Motor neuron (in vitro differentiated cells): Measurements from ENCODE around the gene ANKRD22. TPM values are rescaled to one million over a fixed set of nuclear protein-coding genes. Genes with fewer than 3 reads are reported as not detected.
"Not testable (repeated sequence)": the region's sequence is repeated elsewhere in the genome, so short reads cannot be mapped to it uniquely, and the experiment has no call there.

Experiments used
- ATAC-seq, 8 experiments: fragments of 200-7000 bp; cut with Tn5 transposase; replicated peaks in 6 of 8; 2 replicates each; pipeline ENCODE4 v1.8.0; 2021; ENCODE audit warnings: mild to moderate bottlenecking in 8 of 8, moderate library complexity in 8 of 8
- H3K27ac ChIP-seq, 2 donors: fragments of 250-450 bp; sonication (Bioruptor Pico); 2 replicates each; pipeline ENCODE4 v1.9.0; 2021; ENCODE audit warnings: antibody characterized with exemption in 2 of 2, mild to moderate bottlenecking in 2 of 2, moderate library complexity in 1 of 2
- H3K4me1 ChIP-seq, 2 donors: fragments of 250-450 bp; sonication (Bioruptor Pico); replicated peaks in 1 of 2; 2 replicates each; pipeline ENCODE4 v1.6.1; 2021; ENCODE audit warnings: antibody characterized with exemption in 2 of 2, mild to moderate bottlenecking in 2 of 2, moderate library complexity in 1 of 2
- H3K4me3 ChIP-seq, 5 donors: fragments of 250-450 bp; sonication (Bioruptor Pico); 2 replicates each; pipeline ENCODE4 v1.9.0; 2021; ENCODE audit warnings: antibody characterized with exemption in 5 of 5, mild to moderate bottlenecking in 5 of 5, moderate library complexity in 4 of 5
- WGBS, 10 experiments: fragments of 450-650 bp; shearing (Covaris generic); methylation state at CpG; one replicate each; pipeline ENCODE4 v1.0.0; 2022; 5-methylcytosine and 5-hydroxymethylcytosine counted together
- in situ Hi-C, 9 experiments: fragments of 400-800 bp; cut with MboI; loops; one replicate each; pipeline ENCODE4 v1.15.0; 2021; ENCODE audit warnings: low sequenced_read_pairs in 9 of 9, low pct_unique_long_range_greater_than_20kb in 2 of 9; ENCODE audit not compliant: unreplicated experiment in 9 of 9
- total RNA-seq, 8 experiments: library from RNA; unstranded; fragments of 300-600 nt; gene quantifications; 2 replicates each; pipeline versions ENCODE4 v1.2.3 to v1.2.4, GENCODE V29; 2022

Gene ANKRD22
- total RNA-seq, 8 experiments from 2014 or later = 0.28 to 15.9 TPM; not detected in 6

GRCh38 chr10:88883448-88883809 lies 31.8 kb upstream of the ANKRD22 start:
- Histone ChIP-seq H3K27ac (no peak overlapping the region), H3K4me3 (no peak overlapping the region), H3K4me1 (peaks cover 12 to 34% of the 10 kb centered on the region in 2 donors)
- WGBS, 10 experiments = 0 to 90% (median 63%) methylated on average over 1 to 2 of the region's 2 CpGs; no CpG with 5 or more reads in 2 of the 10 experiments
- peak in 1 of 8 experiments; percentile 1 for ATAC-seq
- in situ Hi-C loops = no loop called here

DNA sequence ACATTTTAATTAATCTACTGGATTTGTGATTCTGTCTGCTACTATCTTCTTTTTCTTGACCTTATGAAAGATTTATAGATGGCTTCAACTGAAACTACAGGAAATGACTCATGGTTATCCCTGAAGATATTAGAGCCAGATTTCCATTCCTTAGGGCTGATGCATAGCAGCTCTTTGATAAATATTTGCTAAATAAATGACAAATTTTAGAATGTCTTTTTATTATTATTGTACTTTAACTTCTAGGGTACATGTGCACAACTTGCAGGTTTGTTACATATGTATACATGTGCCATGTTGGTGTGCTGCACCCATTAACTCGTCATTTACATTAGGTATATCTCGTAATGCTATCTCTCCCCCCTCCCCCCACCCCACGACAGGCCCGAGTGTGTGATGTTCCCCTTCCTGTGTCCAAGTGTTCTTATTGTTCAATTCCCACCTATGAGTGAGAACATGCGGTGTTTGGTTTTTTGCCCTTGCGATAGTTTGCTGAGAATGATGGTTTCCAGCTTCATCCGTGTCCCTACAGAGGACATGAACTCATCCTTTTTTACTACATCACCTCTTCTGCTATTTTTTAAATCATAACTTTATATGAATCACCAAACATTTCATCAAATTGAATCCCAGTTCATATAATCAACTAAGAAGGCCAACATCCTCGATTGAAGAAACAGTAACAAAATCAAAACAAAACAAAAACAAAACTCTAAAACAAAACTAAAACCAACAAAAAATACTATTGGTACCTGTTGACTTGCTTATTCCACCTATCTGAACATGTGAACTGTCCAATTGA lies 31.2 kb upstream of the ANKRD22 start:
- peak in 1 of 8 experiments; percentile 5 for ATAC-seq
- H3K27ac ChIP-seq, in situ Hi-C loops: not testable (repeated sequence)
- WGBS, 10 experiments = 0 to 95% (median 55%) methylated on average over 1 to 4 of the region's 8 CpGs; no CpG with 5 or more reads in 1 of the 10 experiments
- Histone ChIP-seq H3K4me1 (peaks cover 12 to 34% of the 10 kb centered on the region in 2 donors), H3K4me3 (peak overlapping the region in 3 of 5 donors; percentile 70 to 91 (median 79))

GRCh38 chr10:88881922-88882645 lies 30.4 kb upstream of the ANKRD22 start:
- H3K4me1 ChIP-seq = peaks cover 12 to 33% of the 10 kb centered on the region in 2 donors
- whole genome bisulfite sequencing, 10 experiments = 37 to 88% (median 65%) methylated on average over 1 to 5 of the region's 5 CpGs; no CpG with 5 or more reads in 2 of the 10 experiments
- no peak for ATAC-seq
- H3K27ac ChIP-seq = peak overlapping the region; percentile 11 to 94
- in situ Hi-C loops = no loop called here
- peak overlapping the region; percentile 66 to 91 (median 70) for H3K4me3 ChIP-seq

DNA sequence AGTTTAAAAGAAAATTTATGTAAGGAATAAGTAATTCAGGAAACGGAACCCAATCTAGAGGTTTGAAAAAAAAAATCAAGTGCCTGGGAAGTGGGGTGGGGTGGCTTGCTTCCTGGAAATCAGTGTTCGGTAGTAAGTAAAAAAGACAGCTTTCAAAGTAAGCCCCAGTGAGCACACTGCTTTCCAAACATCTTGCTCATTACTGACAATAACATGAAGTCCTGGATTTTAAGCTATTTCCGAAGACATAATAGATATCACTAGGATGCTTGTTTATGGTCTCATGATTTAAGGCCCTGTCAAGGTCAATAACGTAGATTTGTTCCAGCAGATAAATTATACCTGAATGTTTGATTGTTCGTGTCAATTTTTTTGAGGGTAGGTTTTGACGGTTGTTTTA lies 29.7 kb upstream of the ANKRD22 start:
- ATAC-seq = peak in 1 of 8 experiments; percentile 1
- Histone ChIP-seq H3K4me1 (peaks cover 8 to 25% of the 10 kb centered on the region in 2 donors), H3K27ac (peak overlapping the region; percentile 87 to 94), H3K4me3 (peak overlapping the region; percentile 66 to 91 (median 70))
- WGBS, 10 experiments = 0 to 42% (median 32%) methylated on average over 1 to 6 of the region's 6 CpGs; no CpG with 5 or more reads in 1 of the 10 experiments
- in situ Hi-C loops = no loop called here

GRCh38 chr10:88880282-88881076 lies 28.8 kb upstream of the ANKRD22 start:
- H3K27ac ChIP-seq = peak overlapping the region; percentile 87 to 94
- H3K4me3 ChIP-seq = peak overlapping the region; percentile 66 to 91 (median 70)
- in situ Hi-C loops = no loop called here
- H3K4me1 ChIP-seq = peaks cover 8 to 21% of the 10 kb centered on the region in 2 donors
- WGBS, 10 experiments = 0% methylated on average over 1 to 19 of the region's 84 CpGs; no CpG with 5 or more reads in 5 of the 10 experiments
- ATAC-seq = peak; percentile 83 to 89 (median 86)

DNA sequence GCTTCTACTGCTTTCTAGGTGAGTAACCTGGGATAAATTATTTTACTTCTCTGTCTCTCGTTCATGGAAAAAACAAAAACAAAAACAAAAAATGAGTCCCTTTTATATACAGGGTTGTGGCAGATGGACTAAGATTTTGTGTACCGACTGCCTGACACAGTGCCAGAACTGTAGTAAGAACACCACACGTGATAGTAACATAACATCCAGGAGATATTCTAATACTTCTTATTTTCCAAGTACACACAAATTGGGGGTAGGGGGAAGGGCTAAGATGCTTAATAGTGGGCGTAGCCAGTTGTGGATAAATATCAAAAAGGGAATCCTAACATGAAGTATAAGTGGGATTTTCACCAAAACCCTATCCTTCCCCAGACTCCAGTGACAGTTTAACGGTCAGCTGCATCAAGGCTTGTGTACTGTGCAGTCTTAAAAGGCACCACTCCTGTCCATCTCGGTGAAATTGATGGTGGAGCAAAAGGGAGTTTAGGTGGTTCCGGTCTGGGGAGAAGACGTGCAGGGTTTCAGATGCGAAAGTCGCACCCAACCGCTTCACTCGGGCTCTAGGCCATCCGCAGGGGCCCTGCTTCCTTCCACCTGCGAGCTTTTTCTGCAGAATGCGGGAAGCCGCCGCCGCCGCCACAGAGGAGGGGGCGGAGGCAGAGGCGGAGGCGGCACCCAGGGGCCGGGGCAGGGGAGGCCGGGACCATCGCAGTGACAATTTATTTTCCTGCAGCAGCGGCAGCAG lies 28.1 kb upstream of the ANKRD22 start, which contains the start of gene STAMBPL1:
Gene STAMBPL1 (plus strand): TSS at position 712 of the 748 bp plus-strand sequence. CDS start 21,464 bp downstream, outside the sequence.
- H3K4me3 ChIP-seq = peak within 1 kb of the TSS; percentile 66 to 91 (median 70)
- in situ Hi-C loops = no loop called here
- peak; percentile 33 to 79 (median 72) for ATAC-seq
- peaks cover 8 to 21% of the 10 kb centered on the region in 2 donors for H3K4me1 ChIP-seq
- peak within 1 kb of the TSS; percentile 87 to 94 for H3K27ac ChIP-seq
- 0 to 90% (median 53%) methylated on average over 1 to 5 of the region's 26 CpGs for WGBS, 10 experiments

GRCh38 chr10:88877298-88877697 lies 25.7 kb upstream of the ANKRD22 start:
- in situ Hi-C loops = no loop called here
- no peak for ATAC-seq
- H3K4me1 ChIP-seq = peaks cover 6 to 10% of the 10 kb centered on the region in 2 donors
- WGBS, 10 experiments = 84 to 100% (median 94%) methylated on average over 1 to 6 of the region's 6 CpGs; no CpG with 5 or more reads in 2 of the 10 experiments
- no peak overlapping the region for H3K4me3 ChIP-seq
- no peak overlapping the region for H3K27ac ChIP-seq

- no peak for ATAC-seq
- Histone ChIP-seq H3K4me3 (no peak overlapping the region), H3K27ac (no peak overlapping the region), H3K4me1 (peaks cover 0 to 7% of the 10 kb centered on the region in 2 donors)
- in situ Hi-C loops = no loop called here
These were observed 23.4 kb upstream of the ANKRD22 start for GRCh38 chr10:88875081-88875480.

- in situ Hi-C loops = no loop called here
- peak in 2 of 8 experiments; percentile 25 to 26 for ATAC-seq
- WGBS, 10 experiments = 3 to 85% (median 54%) methylated on average over 1 to 2 of the region's 2 CpGs
- Histone ChIP-seq H3K4me3 (no peak overlapping the region), H3K4me1 (peaks cover 0 to 2% of the 10 kb centered on the region in 2 donors), H3K27ac (no peak overlapping the region)
These were observed 22.6 kb upstream of the ANKRD22 start for GRCh38 chr10:88874281-88874680.

DNA sequence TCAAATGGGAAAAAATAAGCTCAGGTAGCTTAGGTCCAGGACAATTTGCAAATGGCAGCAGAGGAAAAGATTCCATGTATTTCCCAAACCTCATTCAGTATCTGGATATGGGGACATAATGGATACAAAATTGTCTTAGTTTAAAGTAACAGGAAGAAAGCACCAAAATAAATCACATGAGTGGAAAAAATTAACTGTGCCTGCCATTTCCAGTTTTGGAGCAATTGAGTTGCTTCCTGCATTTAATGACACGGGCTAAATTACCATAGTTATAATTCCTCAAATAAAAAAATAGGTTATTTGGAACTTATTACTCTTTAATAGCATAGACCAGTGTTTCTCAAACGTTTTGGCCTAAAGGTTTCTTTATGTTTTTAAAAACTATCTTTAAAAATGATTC lies 22.1 kb upstream of the ANKRD22 start:
- in situ Hi-C loops = no loop called here
- no peak overlapping the region for H3K4me3 ChIP-seq
- H3K27ac ChIP-seq = no peak overlapping the region
- WGBS, 10 experiments = 0 to 74% (median 41%) methylated on average over 2 of the region's 2 CpGs; no CpG with 5 or more reads in 1 of the 10 experiments
- no peak for ATAC-seq
- H3K4me1 ChIP-seq = peaks cover 0 to under 1% of the 10 kb centered on the region in 2 donors

GRCh38 chr10:88870089-88870488 lies 18.4 kb upstream of the ANKRD22 start:
- H3K4me3 ChIP-seq = no peak overlapping the region
- H3K27ac ChIP-seq = no peak overlapping the region
- ATAC-seq = peak in 3 of 8 experiments; percentile 92 to 98 (median 98)
- in situ Hi-C loops = no loop called here
- H3K4me1 ChIP-seq = peaks cover 0 to 5% of the 10 kb centered on the region in 2 donors

- peaks cover 0 to 5% of the 10 kb centered on the region in 2 donors for H3K4me1 ChIP-seq
- 68 to 100% (median 100%) methylated on average over 1 to 2 of the region's 2 CpGs; no CpG with 5 or more reads in 2 of the 10 experiments for WGBS, 10 experiments
- no peak for ATAC-seq
- H3K4me3 ChIP-seq = no peak overlapping the region
- no peak overlapping the region for H3K27ac ChIP-seq
- in situ Hi-C loops = no loop called here
These were observed 14.8 kb upstream of the ANKRD22 start for GRCh38 chr10:88866454-88866853.
